HCT116 (cell line): ENCODE data around the gene MAOB. TPM values are rescaled to one million over a fixed set of nuclear protein-coding genes. Genes with fewer than 3 reads are reported as not detected.

ENCODE experiments used
- ATAC-seq: fragments of 200-7000 bp; cut with Tn5 transposase; 2 replicates; pipeline ENCODE4 v1.9.1; 2020; ENCODE audit warnings: mild to moderate bottlenecking, moderate library complexity
- BruUV-seq: library from RNA; stranded (reverse); fragments of 400-500 nt; replicated peaks from 2 replicates; lab custom pipeline; 2021; lab: Mats Ljungman, UMichigan
- CTCF ChIA-PET: fragments of 300-600 bp; sonication (Branson Sonifier 250); formaldehyde crosslinking; loops from one replicate; lab custom pipeline; 2021; ENCODE audit warnings: antibody characterized with exemption; lab: Charles Lee
- POLR2A ChIA-PET: fragments of 300-600, 350-600 bp; sonication (Branson Sonifier 250); formaldehyde crosslinking; loops from one replicate; lab custom pipeline; 2021; ENCODE audit warnings: antibody characterized with exemption; lab: Charles Lee
- RAD21 ChIA-PET, 2 experiments: fragments of 300-600 bp; sonication (Branson Sonifier 250); formaldehyde crosslinking; loops; one replicate each; lab custom pipeline; 2023; ENCODE audit warnings: low total read pairs in 2 of 2; ENCODE audit not compliant: uncharacterized antibody in 2 of 2, unreplicated experiment in 2 of 2, low non-redundant PET in 1 of 2; lab: Charles Lee
- DNase-seq: peaks from one replicate; pipeline ENCODE4 v3.0.0-alpha.2; 2010; ENCODE audit warnings: low read depth, low spot score
- H2AFZ ChIP-seq: fragments of 200-600 bp; shearing (Covaris generic), sonication (generic); 2 replicates; pipeline ENCODE4 v1.6.1; 2017; ENCODE audit warnings: low read depth, mixed run types, mixed read lengths, antibody characterized with exemption, low read length; ENCODE audit not compliant: poor library complexity, severe bottlenecking
- H3K27ac ChIP-seq: 2 replicates; pipeline ENCODE4 v1.5.1; 2012; ENCODE audit warnings: low read depth, low read length
- H3K27me3 ChIP-seq: fragments of 200-600 bp; sonication (generic); 2 replicates; pipeline ENCODE4 v1.6.1; 2016; ENCODE audit warnings: mixed run types, low read length, mixed read lengths; ENCODE audit not compliant: insufficient read depth
- H3K36me3 ChIP-seq, 2 experiments: fragments of 200-500 bp in 1 of 2; fragments of 200-600 bp in 1 of 2; sonication (Bioruptor generic) in 1 of 2; sonication (generic) in 1 of 2; 2 replicates each; pipeline versions ENCODE4 v1.5.1 to v1.6.1; 2014 to 2016; ENCODE audit warnings: low read length in 2 of 2, inconsistent platforms in 1 of 2, mixed read lengths in 1 of 2, mixed run types in 1 of 2; ENCODE audit not compliant: insufficient read depth in 2 of 2, control insufficient read depth in 1 of 2
- H3K4me1 ChIP-seq, 2 experiments: fragments of 200-600 bp in 1 of 2; sonication (generic) in 1 of 2; 2 replicates each; pipeline versions ENCODE4 v1.5.1 to v1.6.1; 2012 to 2017; ENCODE audit warnings: low read length in 2 of 2, inconsistent platforms in 1 of 2, mild to moderate bottlenecking in 1 of 2, mixed read lengths in 1 of 2, mixed run types in 1 of 2, moderate library complexity in 1 of 2; ENCODE audit not compliant: insufficient read depth in 2 of 2, control insufficient read depth in 1 of 2
- H3K4me2 ChIP-seq: fragments of 200-600 bp; sonication (generic); 2 replicates; pipeline ENCODE4 v1.6.1; 2017; ENCODE audit warnings: mixed run types, low read length, mixed read lengths
- H3K4me3 ChIP-seq, 2 experiments: fragments of 200-600 bp in 1 of 2; sonication (generic) in 1 of 2; replicated peaks in 1 of 2; 2 replicates each; pipeline ENCODE4 v1.5.1; 2011 to 2016; ENCODE audit warnings: low read length in 2 of 2, control low read depth in 1 of 2, low read depth in 1 of 2, mild to moderate bottlenecking in 1 of 2, mixed read lengths in 1 of 2, mixed run types in 1 of 2
- H3K79me2 ChIP-seq: fragments of 200-600 bp; sonication (generic); 2 replicates; pipeline ENCODE4 v1.6.1; 2017; ENCODE audit warnings: mild to moderate bottlenecking, mixed run types, low read length, moderate library complexity, mixed read lengths; ENCODE audit not compliant: insufficient read depth
- H3K9ac ChIP-seq: fragments of 200-600 bp; sonication (generic); 2 replicates; pipeline ENCODE4 v1.6.1; 2016; ENCODE audit warnings: low read length, mixed read lengths
- H3K9me2 ChIP-seq: fragments of 200-600 bp; sonication (generic), shearing (Covaris generic); 2 replicates; pipeline ENCODE4 v1.6.1; 2017; ENCODE audit warnings: mixed run types, mild to moderate bottlenecking, moderate library complexity; ENCODE audit not compliant: insufficient read depth
- H3K9me3 ChIP-seq, 2 experiments: fragments of 200-500 bp in 1 of 2; fragments of 200-600 bp in 1 of 2; sonication (Bioruptor generic) in 1 of 2; sonication (generic) in 1 of 2; 2 replicates each; pipeline ENCODE4 v1.6.1; 2014 to 2017; ENCODE audit warnings: low read length in 2 of 2, mixed read lengths in 2 of 2, inconsistent platforms in 1 of 2, low read depth in 1 of 2, mild to moderate bottlenecking in 1 of 2, mixed run types in 1 of 2, moderate library complexity in 1 of 2; ENCODE audit not compliant: control insufficient read depth in 1 of 2, insufficient read depth in 1 of 2
- H4K20me1 ChIP-seq: fragments of 200-600 bp; sonication (generic), shearing (Covaris generic); 2 replicates; pipeline ENCODE4 v1.6.1; 2017; ENCODE audit warnings: mixed run types, mild to moderate bottlenecking, moderate library complexity; ENCODE audit not compliant: insufficient read depth
- CBX3 ChIP-seq: IDR thresholded peaks from 2 replicates; pipeline ENCODE4 v1.6.1; 2012; ENCODE audit warnings: low read depth
- CEBPB ChIP-seq: IDR thresholded peaks from 2 replicates; pipeline ENCODE4 v1.6.1; 2012; ENCODE audit warnings: low read depth
- CTCF ChIP-seq, 3 experiments: fragments of 200-600 bp in 1 of 3; sonication (generic) in 1 of 3; IDR thresholded peaks in 2 of 3; conservative IDR thresholded peaks in 1 of 3; 2 replicates each; pipeline ENCODE4 v1.5.1; 2012 to 2017; ENCODE audit warnings: low read depth in 2 of 3, low read length in 2 of 3, antibody characterized with exemption in 1 of 3, borderline replicate concordance in 1 of 3, control low read depth in 1 of 3, mild to moderate bottlenecking in 1 of 3, mixed read lengths in 1 of 3, mixed run types in 1 of 3, moderate library complexity in 1 of 3; ENCODE audit not compliant: insufficient read depth in 1 of 3
- EGR1 ChIP-seq: IDR thresholded peaks from 2 replicates; pipeline ENCODE4 v1.6.1; 2012; ENCODE audit warnings: low read depth
- EZH2 ChIP-seq: fragments of 200-600 bp; sonication (generic); IDR thresholded peaks from 2 replicates; pipeline ENCODE4 v1.6.1; 2017; ENCODE audit warnings: antibody characterized with exemption, mixed run types
- EZH2phosphoT487 ChIP-seq: fragments of 200-600 bp; IDR thresholded peaks from 2 replicates; pipeline ENCODE4 v1.6.1; 2018; ENCODE audit warnings: antibody characterized with exemption, borderline replicate concordance
- FOSL1 ChIP-seq: IDR thresholded peaks from 2 replicates; pipeline ENCODE4 v1.6.1; 2012; ENCODE audit warnings: low read depth
- JUND ChIP-seq: IDR thresholded peaks from 2 replicates; pipeline ENCODE4 v1.6.1; 2012
- MAX ChIP-seq: IDR thresholded peaks from 2 replicates; pipeline ENCODE4 v1.6.1; 2012
- POLR2A ChIP-seq: IDR thresholded peaks from 2 replicates; pipeline ENCODE4 v1.7.0; 2011; ENCODE audit warnings: borderline replicate concordance; ENCODE audit not compliant: insufficient read depth, insufficient read length; ENCODE audit errors: extremely low read depth
- POLR2AphosphoS5 ChIP-seq: IDR thresholded peaks from 2 replicates; pipeline ENCODE4 v1.6.1; 2011; ENCODE audit warnings: mild to moderate bottlenecking, low read depth, low read length, moderate library complexity
- REST ChIP-seq: IDR thresholded peaks from 2 replicates; pipeline ENCODE4 v1.6.1; 2012; ENCODE audit warnings: low read depth
- SIN3A ChIP-seq: IDR thresholded peaks from 2 replicates; pipeline ENCODE4 v1.6.1; 2012; ENCODE audit warnings: low read depth
- SP1 ChIP-seq: IDR thresholded peaks from 2 replicates; pipeline ENCODE4 v1.6.1; 2012; ENCODE audit warnings: low read depth
- YY1 ChIP-seq: IDR thresholded peaks from 2 replicates; pipeline ENCODE4 v1.6.1; 2011; ENCODE audit warnings: low read length, low read depth, moderate library complexity, mild to moderate bottlenecking; ENCODE audit not compliant: insufficient replicate concordance; ENCODE audit errors: extremely low read depth
- ZBTB33 ChIP-seq: IDR thresholded peaks from 2 replicates; pipeline ENCODE4 v1.6.1; 2011; ENCODE audit warnings: mild to moderate bottlenecking, low read length, moderate library complexity; ENCODE audit not compliant: insufficient replicate concordance; ENCODE audit errors: extremely low read depth
- intact Hi-C: fragments of 100-400 bp; cut with micrococcal nuclease; formaldehyde crosslinking; loops from 2 replicates; pipeline ENCODE4 v1.10.0; 2022
- total RNA-seq: library from RNA; stranded (reverse); gene quantifications from one replicate; pipeline ENCODE4 v1.2.1, GENCODE V29; 2021; ENCODE audit not compliant: unreplicated experiment

MAOB gene
- total RNA-seq, 1 experiment from 2014 or later: 28.2 TPM

- Histone ChIP-seq H4K20me1 (no peaks in the 10 kb centered on the region), H3K9ac (no peak overlapping the region), H3K79me2 (no peaks in the 10 kb centered on the region), H3K27ac (no peak overlapping the region), H3K9me3 (no peaks in the 10 kb centered on the region), H3K4me1 (no peaks in the 10 kb centered on the region), H3K4me3 (no peak overlapping the region), H2AFZ (no peak overlapping the region), H3K36me3 (no peaks in the 10 kb centered on the region), H3K4me2 (no peak overlapping the region), H3K27me3 (no peaks in the 10 kb centered on the region), H3K9me2 (no peaks in the 10 kb centered on the region)
- TF ChIP-seq SP1: no peak
- no peak for TF ChIP-seq YY1
- no peak for TF ChIP-seq REST
- TF ChIP-seq EZH2: no peak
- no peak for TF ChIP-seq EZH2phosphoT487
- TF ChIP-seq JUND: no peak
- no peak for TF ChIP-seq POLR2A
- TF ChIP-seq SIN3A: no peak
- no peak for TF ChIP-seq CEBPB
- no peak for TF ChIP-seq CTCF (IDR thresholded peaks at IDR 0.05 in 2 of 3, conservative IDR thresholded peaks at IDR 0.05 in 1 of 3; ENCODE audit: borderline replicate concordance in 1 of 3, insufficient read depth in 1 of 3, low read depth in 2 of 3, low read length in 2 of 3)
- no peak for TF ChIP-seq FOSL1
- TF ChIP-seq MAX: no peak
- TF ChIP-seq POLR2AphosphoS5: no peak
- TF ChIP-seq EGR1: no peak
- TF ChIP-seq CBX3: no peak
- no peak for TF ChIP-seq ZBTB33
- CTCF ChIA-PET: no interaction called here
- RAD21 ChIA-PET: no interaction called here
- ATAC-seq (no peak), DNase-seq (no peak)
- intact Hi-C loops: no loop called here
- BruUV-seq: no TSS peak
- POLR2A ChIA-PET: no interaction called here
Measured at GRCh38 chrX:43718546-43718945, 163.7 kb downstream of the MAOB start.
